NCI-H1417 treated with DMSO at 0.1 percent for 48 hours (cell line): ENCODE results near the gene CCDC33.

Experiments used
- DNase-seq: peaks from one replicate; lab custom pipeline; 2025; lab: John Stamatoyannopoulos, UW

CCDC33 gene

DNA sequence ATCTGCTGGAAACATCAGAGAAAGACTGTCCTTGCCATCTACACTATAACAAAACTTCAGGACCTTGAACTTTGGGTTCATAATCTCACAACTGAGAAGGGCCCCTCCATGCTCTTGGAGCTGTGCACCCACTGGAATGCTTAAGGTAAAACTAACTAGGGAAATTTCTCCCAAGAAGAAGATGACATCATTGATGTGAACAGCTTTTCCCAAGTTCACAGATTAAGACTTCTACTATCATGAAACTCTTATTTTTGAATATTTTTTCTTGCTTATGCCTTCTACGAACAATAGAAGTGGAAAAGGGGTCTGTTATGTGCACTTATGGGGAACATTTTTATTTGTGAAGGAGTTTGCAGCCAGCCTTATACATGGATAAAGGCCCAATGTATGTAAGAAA is 126.4 kb downstream of the CCDC33 start:
- no peak for DNase-seq

DNA sequence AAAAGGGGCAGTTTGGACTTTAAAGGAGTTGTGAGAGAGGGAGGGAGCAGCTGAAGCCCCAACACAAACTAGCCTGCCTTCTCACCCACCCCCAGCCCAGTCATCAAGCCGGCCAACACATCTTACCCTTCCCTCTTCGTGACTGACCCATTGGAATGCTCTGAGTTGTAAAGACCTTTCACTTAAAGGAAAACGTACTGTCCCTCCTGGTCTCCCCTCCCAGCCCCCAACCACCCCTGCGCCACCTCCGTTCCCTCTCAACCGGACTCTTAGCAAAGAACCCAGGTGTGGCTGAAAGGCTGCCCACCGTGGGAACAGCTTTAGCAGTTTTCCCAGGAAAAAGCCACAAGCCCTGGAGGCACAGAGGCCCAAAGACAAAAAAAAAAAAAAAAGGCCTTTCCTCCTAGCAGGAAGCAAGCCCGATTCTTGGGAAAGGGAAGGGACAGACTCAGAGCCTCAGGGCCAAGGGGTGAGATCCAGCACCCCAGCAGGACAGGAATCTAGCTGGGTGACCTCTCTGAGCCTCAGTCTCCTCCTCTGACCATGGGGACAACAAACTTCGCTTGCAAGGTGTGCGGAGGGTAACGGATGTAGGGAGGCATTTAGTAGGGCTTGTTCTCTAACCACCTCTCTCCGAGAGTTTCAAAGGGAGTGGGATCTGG is 128.9 kb downstream of the CCDC33 start:
- DNase-seq = no peak

DNA sequence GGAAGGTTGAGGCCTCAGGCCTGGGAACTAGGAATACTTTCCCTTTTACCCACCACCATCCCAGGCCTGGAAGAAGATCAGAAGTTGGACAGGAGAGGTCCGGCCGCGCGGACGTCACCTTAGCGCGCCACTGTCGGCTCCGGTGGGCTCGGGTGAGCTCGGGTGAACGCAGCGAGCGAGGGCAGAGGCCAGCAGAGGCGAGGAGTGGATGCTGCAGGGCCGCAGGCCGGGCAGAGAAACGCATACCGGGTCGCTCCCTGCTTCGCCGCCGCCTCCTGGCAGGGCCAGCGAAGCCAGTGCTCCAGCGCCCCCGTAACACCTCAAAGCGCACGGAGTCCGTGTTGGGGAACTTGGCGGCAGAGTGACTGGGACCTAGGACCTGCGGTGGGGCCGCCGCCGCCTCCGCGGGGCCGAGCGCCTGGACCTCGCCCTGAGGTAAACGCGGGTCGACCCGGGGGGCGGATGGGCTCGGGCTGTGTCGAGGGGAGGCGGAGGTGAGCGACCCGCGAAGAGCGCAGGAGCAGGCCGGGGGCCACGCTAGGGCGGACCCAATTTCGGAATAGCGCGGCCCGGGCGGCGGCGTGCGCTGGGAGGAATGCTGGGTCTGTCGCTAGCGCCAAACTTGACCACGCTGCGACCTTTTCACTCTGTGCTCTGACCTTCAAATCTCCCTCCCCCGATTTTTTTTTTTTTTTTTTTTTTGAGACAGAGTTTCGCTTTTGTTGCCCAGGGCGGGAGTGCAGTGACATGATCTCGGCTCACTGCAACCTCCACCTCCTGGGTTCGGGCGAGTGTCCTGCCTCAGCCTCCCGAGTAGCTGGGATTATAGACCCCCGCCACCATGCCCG is 129.7 kb downstream of the CCDC33 start:
- no peak for DNase-seq

DNA sequence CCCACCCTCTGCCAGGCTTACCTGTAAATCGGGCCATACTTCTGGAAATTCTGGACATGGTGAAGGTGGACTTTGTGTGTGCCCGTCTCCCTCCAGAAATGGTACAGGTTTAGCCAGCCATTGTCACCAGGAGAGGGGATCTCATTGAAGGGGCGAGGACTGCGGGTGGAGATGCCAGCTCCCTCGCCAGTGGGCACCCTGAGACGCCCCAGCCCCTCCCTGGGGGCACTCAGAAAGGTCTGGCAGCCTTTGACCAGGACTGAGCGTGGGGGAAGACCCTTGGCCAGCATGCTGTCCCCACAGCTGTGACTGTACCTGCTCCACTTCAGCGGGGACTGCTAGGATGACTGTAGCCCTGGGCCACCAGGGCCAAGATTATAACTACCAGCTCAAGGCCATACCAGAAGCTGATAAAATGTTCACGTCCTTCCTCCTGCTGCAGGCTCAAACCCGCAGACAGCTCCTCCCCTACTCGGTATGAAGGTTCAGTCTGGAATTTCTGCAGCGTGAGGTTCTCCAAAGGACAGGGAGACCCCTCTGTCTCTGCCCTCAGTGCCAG is 131.2 kb downstream of the CCDC33 start, which contains the start of gene CYP11A1:
CYP11A1 (minus strand) TSS at position 351 of the 559 bp plus-strand sequence; CDS start at position 290, 61 bp downstream.
- DNase-seq = no peak

DNA sequence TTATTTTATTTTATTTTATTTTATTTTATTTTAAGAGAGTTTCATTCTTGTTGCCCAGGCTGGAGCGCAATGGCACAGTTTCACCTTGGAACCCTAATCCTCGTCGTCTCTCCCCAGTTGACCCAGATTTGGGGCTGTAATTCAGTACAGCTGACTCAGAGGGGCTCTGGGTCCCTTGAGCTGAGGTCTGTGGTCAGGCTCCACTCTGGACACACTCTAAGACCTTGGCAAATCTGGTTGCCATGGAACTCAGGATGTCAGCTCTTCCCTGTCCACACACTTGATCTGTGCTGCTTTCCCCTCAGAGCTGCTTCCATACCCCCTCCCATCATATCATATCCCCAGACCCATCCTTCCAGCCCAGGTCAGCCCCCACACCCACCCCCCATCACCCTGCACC is 132.0 kb downstream of the CCDC33 start:
- DNase-seq = no peak

DNA sequence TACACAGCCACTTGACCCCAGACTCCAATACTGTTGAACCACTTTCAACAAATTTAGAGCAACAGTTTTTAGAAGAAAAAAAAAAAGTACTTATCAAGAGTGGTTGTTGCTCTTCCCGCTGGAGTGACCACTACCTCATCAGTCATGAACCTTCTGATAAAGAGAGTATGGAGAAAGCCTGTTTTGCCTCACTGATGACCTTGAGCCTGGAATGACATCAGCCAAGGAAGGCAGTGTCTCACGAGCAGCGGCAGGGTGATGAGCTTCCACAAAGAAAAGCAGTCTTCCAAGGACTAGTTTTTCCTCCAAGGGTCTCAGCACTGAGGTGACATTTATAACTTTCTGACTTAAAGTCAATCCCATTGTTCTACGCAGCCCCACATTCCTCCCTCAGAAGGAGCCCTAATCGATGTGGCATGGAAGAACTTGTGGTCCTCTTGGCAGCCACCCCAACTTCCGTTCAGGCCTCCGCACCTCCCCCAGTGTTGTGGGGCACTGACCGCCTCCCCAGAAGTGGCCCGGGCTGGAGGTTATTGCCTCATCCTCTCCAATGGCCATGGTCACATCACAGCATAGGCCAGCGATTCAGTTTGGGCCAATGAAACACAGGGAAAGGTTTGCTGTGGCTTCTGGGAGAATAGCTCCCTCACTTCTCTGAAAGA is 133.1 kb downstream of the CCDC33 start:
- DNase-seq = no peak

DNA sequence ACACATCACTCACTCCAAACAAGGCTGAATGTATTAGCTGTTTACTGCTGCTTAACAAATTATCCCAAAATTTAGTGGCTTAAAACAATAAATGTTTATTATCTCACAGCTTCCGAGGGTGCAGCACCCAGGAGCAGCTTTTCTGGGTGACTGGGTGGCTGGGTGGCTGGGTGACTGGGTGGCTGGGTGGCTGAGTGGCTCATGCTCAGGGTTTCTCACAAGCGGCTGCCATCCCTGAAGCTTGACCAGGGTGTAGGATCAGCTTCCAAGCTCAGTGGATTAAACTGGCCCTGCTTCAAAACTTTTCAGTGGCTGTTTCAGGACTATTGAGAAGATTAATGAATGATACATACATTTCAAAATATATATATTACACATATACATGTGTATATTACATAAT is 133.6 kb downstream of the CCDC33 start:
- no peak for DNase-seq

DNA sequence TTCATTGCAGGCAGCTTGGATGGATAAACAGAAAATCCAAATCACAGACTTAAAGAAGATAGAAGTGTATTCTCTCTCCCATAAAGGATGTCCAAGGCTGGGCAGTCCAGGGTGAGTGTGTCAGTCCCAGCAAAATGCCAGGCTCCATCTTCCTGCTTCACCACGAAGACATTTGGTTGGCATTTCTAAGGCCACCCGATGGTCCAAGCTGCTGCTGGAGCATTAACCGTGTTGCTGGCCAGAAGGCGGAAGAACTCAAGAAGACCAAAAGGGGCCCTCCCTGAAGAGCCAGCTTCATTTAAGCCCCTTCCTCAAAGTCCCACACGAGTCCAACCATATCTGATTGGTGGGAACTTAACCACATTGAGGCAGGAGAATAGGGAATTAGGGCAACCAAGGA is 134.3 kb downstream of the CCDC33 start:
- no peak for DNase-seq

DNA sequence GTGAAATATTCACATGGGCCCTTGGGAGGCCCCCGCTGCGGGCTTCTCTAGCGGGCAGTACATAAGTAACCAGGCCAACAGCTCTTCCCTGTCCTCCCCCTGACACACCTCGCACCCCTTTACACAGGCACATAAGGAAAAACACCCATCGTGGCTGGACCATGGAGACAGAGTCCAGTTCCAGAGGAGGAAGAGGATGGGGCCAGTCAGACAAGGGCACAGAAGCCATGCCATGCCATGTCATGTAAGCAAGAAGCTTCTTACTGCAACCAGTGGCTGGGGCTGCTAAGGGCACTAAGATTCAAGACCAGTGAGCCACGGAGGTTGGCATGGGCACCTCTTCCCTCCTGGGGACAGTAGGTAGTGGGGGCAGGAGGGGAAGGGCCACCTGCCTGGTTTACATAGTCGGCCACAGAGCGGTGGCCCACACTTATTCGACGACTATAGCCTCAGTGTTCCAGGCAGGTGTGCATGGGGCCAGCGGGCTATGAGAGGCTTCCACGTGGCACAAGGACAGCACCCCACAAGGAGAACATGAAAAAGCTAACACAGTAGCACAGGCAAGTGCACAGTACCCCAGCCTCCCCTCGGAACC is 137.0 kb downstream of the CCDC33 start:
- no peak for DNase-seq

DNA sequence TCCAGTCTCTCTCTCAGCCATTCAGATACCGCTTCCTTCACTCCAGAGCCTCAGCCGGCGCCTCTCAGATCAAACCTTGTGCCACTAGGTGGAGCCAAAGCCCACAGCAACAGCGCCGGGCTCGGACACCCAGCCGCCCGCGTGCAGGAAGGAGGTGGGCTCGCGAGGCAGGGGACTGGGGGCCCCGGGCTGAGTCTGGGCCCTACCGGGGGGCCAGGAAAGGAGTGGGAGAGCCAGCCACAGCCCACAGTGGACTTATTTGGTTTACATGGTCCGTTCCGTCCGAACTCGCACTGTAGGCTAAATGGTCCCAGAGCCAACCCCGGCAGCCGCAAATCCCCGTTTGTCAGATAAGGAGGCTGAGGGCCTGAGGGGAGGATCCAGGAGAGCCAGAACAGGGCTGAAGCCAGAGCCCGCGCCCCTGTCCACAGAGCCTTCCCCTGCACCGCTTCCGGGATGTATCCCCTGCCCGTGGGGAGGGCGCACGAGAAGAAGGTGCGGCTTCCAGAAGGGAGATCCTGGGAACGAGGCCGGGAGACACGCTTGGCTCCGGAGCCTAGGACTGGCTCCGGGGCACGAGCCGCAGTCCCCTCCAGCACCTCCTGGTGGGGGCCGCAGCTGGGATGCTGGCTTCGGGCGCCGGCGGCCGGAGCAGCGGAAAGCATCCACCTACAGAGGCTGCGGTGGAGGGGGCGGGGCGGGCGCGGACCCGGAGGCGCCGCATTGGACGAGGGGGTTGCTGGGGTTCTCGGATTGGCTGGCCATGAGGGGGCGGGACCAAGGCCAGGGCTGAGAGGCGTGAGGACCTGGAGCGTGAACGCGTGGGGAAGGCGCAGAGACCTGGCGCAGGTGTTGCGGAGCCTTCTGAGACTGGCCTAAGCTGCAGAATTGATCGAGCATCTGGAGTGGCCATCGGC is 137.9 kb downstream of the CCDC33 start:
- DNase-seq = peak; percentile 86

DNA sequence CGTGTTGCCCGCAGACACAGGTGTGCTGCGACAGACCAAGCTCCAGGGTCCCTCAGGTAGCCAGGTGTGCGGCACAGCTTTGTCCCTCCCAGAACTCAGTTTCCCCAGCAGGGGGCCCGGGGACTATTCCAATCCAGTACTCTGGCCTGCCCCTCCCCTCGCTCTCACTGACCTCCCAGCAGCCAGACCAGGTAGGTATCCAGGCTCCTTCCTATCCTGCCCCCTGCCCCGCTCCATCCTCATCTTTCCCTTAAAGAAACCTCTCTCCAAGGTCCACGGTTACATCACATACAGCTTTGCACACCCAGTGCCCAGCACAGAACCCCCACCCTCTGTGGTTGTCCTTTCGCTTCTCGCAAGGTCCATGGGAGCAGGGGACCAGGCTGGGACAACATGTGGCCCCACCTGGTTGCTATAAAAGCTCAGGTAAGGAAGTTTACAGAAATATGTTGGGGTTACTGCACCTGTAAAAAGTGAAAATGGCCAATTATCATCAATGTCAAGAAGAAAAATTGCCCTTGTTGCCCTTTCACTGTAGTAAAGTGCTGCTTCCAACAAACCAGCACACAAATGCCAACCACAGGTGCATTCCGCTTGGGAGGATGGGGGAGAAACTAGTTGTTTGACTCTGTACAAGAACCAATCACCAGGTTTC is 138.6 kb downstream of the CCDC33 start:
- peak; percentile 86 for DNase-seq

DNA sequence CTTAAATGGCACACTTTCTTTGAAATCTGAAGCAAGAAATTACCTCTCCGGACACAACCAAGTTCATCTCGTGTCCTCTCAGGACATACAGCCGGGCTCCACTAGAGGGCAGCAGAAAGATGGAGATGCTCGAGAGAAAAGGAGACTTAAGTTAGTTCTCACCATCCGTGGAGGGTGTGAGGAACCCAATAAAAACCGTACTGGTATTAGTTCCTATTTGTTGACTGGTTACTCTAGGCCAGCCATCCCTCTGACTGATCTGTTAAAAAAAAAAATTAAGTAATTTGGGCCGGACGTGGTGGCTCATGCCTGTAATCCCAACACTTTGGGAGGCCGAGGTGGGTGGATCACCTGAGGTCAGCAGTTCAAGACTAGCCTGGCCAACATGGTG is 139.2 kb downstream of the CCDC33 start:
- peak; percentile 55 for DNase-seq

DNA sequence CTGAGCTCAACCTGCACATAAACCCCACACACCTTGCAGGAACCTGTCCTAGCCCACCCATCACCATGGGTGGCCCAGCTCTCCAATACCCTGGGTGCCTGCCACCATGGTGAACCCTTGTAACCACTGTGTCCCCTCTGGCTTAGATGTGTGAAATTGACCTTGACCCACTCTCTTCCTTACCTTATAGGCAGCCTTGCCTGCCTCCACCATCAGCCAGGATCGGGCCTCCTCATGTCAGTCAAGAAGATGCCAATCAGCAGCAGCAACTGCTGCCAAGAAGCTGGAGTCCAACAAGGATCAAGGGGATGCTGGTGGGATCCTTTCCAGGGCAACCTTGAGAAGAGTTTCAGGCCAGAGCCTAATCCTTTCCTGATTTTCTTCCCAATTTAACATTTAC is 140.1 kb downstream of the CCDC33 start:
- DNase-seq = no peak

DNA sequence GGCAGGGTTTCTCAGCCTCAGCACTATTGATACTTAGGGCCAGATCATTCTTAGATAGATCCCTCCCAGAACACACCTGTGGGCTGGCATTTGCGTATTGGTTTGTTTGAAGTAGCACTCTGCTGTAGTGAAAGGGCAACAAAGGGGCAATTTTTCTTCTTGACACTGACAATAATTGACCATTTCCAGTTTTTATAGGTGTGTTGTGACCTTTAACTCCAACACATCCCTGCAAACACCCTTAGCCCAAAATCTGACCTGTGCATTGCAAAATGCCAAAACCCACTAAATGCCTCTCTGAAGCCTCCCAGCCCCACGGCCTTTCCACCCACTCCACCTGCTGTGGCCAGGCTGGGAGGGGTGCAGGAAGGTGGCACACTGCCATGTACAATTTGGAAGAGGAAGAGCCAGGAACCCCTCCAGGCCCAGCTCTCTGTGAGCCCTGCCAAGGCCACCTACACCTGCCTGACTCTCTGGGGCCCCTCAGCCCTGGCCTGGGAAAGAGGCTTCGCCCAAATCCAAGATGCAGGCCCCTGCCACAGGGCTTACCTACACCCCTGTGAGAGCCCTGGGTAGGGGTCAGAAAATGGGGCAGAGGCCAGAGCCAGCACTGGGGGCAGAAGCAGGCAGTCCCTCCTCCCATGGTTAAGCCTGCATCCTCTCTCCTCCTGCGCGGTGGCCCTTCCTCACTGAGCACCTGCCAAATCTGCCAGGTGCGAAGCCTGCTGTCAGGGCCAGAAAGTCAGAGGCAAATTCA is 140.9 kb downstream of the CCDC33 start:
- DNase-seq = no peak

DNA sequence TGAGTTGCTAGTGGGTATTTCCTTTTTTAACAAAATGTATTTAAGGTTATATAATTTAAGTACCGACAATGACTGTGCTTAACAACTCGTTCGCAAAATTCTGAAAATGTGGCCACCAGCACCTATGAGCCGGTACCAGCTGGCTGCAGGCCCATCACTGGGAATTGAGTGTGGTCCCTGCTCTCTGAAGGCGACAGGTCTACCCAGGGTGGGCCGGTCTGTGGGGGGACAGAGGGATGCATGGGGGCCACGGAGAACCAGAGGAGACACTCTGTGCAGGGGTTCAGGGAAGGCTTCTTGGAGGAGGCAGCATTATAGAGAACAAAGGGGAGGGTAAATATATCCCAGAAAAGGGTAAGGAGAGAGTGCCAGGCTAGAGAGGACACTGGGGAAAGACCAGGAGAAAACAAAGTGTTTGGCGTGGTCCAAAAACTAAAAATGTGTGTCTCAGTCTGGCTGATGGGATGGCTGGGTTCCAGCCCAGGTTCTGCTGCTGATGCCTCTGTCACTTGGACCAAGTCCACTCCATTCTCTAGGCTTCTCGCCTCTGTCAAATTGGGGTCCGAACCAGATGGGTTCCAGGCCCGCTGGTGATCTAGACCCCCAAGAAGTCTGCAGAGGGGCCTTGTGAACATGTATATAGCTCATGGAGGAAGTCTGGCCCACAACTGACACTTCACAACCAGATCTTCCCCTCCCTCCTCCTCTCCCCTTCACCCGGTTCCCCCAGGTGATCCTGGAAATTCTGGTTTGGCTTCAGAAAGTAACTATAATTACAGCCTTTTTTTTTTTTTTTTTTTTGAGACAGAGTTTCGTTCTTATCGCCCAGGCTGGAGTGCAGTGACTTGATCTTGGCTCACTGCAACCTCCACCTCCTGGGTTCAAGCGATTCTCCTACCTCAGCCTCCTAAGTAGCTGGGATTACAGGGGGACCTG is 142.0 kb downstream of the CCDC33 start:
- no peak for DNase-seq

DNA sequence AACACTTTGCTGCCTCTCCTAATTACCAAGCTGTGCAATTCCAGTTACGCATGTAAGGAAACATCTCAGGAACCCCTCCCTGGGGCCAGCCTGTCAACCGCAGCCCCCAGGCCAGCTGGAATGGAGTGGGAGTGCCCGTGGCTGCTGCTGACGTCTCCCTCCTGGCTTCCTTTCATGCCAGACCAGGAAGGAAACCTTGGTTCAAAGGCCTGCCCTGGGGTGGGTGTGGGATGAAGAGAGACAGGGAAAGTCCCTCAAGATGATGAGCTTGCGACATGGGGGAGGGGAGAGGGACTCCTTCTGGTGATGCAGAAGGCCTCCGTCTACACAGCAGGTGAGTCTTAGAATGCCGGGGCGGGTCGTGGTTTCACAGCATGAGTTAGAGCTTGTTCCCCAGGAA is 142.7 kb downstream of the CCDC33 start:
- DNase-seq = no peak

DNA sequence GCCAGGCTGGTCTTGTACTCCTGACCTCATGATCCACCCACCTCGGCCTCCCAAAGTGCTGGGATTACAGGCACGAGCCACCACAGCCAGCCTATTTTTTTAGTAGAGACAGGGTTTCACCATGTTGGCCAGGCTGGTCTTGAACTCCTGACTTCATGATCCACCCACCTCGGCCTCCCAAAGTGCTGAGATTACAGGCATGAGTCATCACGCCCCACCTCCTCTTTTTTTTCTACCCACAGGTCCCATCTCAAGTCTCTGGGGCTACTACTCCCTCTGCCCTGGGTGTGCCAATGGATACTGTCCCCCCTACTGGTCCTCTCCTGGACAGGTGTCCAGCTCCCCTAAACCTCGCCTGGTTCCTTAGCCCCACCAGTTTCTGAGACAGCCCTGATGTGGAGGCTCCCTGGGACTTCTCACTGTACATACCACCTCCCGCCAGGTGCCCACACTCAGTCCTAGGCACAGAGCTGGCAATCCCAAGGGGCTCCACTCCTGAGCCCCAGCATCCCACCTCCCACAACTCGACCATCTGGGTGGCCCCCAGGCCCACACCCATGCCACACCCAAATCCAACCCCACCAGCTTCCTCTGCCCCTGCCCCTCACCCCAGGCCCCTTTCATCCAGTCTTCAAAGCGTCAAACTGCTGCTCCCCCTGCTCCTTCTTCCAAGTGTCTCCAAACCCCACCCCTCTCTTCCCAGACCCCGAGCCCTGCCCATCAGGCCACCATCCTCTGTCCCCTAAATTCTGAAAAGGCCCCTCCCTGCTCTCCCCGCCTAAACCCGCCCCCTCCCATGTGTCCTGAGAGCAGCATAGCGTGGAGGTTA is 144.4 kb downstream of the CCDC33 start:
- no peak for DNase-seq

DNA sequence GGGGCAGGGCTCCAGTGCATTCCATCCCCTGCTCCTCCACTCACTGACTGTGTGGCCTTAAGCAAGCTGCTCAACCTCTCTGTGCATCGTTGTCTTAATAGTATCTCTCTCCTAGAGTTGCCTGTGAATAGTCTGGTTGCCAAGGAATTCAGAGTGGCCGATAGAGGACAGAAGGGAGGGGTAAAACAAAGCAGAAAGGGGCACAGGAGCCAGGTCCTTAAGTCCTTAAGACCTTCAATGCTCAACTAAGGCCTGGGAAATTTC is 145.0 kb downstream of the CCDC33 start:
- DNase-seq = no peak
